H1 (cell line): ENCODE data around the gene MYCBP2. TPM values are rescaled to one million over a fixed set of nuclear protein-coding genes. Genes with fewer than 3 reads are reported as not detected.

Experiments used
- CTCF ChIA-PET: fragments of 300-600 bp; sonication (Branson Sonifier 250); formaldehyde crosslinking; loops from one replicate; lab custom pipeline; 2021; ENCODE audit not compliant: partially characterized antibody; lab: Charles Lee
- POLR2A ChIA-PET: fragments of 300-600 bp; sonication (Branson Sonifier 250); formaldehyde crosslinking; loops from one replicate; lab custom pipeline; 2021; ENCODE audit warnings: inconsistent platforms; ENCODE audit not compliant: partially characterized antibody; lab: Charles Lee
- DNase-seq, 2 experiments: peaks; one replicate each; pipeline versions ENCODE4 v3.0.0 to v3.0.0-alpha.2; 2010 to 2022; ENCODE audit warnings: low spot score in 2 of 2, low read depth in 1 of 2, mixed read lengths in 1 of 2
- FAIRE-seq: peaks from 2 replicates; lab custom pipeline; 2011; peaks lifted over from hg19 to GRCh38; lab: Jason Lieb, UNC
- H2AFZ ChIP-seq: 2 replicates; pipeline ENCODE4 v1.8.1; 2012; ENCODE audit warnings: low read length, inconsistent platforms
- H2AK5ac ChIP-seq: 2 replicates; pipeline ENCODE4 v1.6.1; 2013; ENCODE audit warnings: low read depth, low read length
- H2BK120ac ChIP-seq: replicated peaks from 2 replicates; pipeline ENCODE3; 2013; ENCODE audit warnings: low read depth, low read length, inconsistent platforms
- H2BK12ac ChIP-seq: 2 replicates; pipeline ENCODE4 v1.6.1; 2013; ENCODE audit warnings: low read depth, low read length
- H2BK15ac ChIP-seq: 2 replicates; pipeline ENCODE4 v1.6.1; 2013; ENCODE audit warnings: low read length
- H2BK20ac ChIP-seq: 2 replicates; pipeline ENCODE4 v1.6.1; 2013; ENCODE audit warnings: low read length
- H2BK5ac ChIP-seq: 2 replicates; pipeline ENCODE4 v1.6.1; 2013; ENCODE audit warnings: low read depth, low read length
- H3K14ac ChIP-seq: 2 replicates; pipeline ENCODE4 v1.6.1; 2013; ENCODE audit warnings: inconsistent platforms; ENCODE audit not compliant: insufficient read length
- H3K18ac ChIP-seq: 2 replicates; pipeline ENCODE4 v1.6.1; 2013; ENCODE audit warnings: low read length; ENCODE audit errors: extremely low read depth
- H3K23ac ChIP-seq: 2 replicates; pipeline ENCODE4 v1.6.1; 2013; ENCODE audit warnings: inconsistent platforms; ENCODE audit not compliant: insufficient read length
- H3K23me2 ChIP-seq: 2 replicates; pipeline ENCODE4 v1.6.1; 2013; ENCODE audit warnings: low read depth, low read length
- H3K27ac ChIP-seq: 2 replicates; pipeline ENCODE4 v1.6.1; 2011; ENCODE audit warnings: low read depth, low read length, inconsistent platforms
- H3K27me3 ChIP-seq, 4 experiments: replicated peaks in 1 of 4; 1 replicate in 1 of 4; 2 replicates in 3 of 4; pipeline versions ENCODE4 v1.6.1 to v1.8.1; 2011 to 2013; ENCODE audit warnings: low read length in 3 of 4, mild to moderate bottlenecking in 3 of 4, inconsistent platforms in 2 of 4, mixed read lengths in 2 of 4, moderate library complexity in 1 of 4; ENCODE audit not compliant: control insufficient read depth in 3 of 4, insufficient read depth in 3 of 4; ENCODE audit errors: extremely low read depth in 1 of 4
- H3K36me3 ChIP-seq, 4 experiments: 2 replicates each; pipeline versions ENCODE4 v1.6.1 to v1.8.1; 2011 to 2013; ENCODE audit warnings: mild to moderate bottlenecking in 4 of 4, low read length in 3 of 4, moderate library complexity in 2 of 4, control low read depth in 1 of 4, inconsistent platforms in 1 of 4; ENCODE audit not compliant: insufficient read depth in 4 of 4, control insufficient read depth in 2 of 4
- H3K4ac ChIP-seq: replicated peaks from 2 replicates; pipeline ENCODE3; 2013; ENCODE audit warnings: low read length, low read depth, mixed read lengths, inconsistent platforms; ENCODE audit not compliant: insufficient read length
- H3K4me1 ChIP-seq, 4 experiments: replicated peaks in 1 of 4; 1 replicate in 1 of 4; 2 replicates in 3 of 4; pipeline versions ENCODE4 v1.6.1 to v1.8.1; 2011 to 2013; ENCODE audit warnings: low read length in 3 of 4, inconsistent platforms in 2 of 4, mixed read lengths in 1 of 4; ENCODE audit not compliant: insufficient read depth in 4 of 4, control insufficient read depth in 3 of 4
- H3K4me2 ChIP-seq, 2 experiments: 2 replicates each; pipeline versions ENCODE4 v1.6.1 to v1.8.1; 2011 to 2013; ENCODE audit warnings: low read depth in 2 of 2, low read length in 2 of 2, control low read depth in 1 of 2, inconsistent platforms in 1 of 2, mild to moderate bottlenecking in 1 of 2; ENCODE audit not compliant: insufficient read depth in 1 of 2
- H3K4me3 ChIP-seq, 4 experiments: fragments of 200-600, 300-600 bp in 1 of 4; sonication (generic), shearing (Covaris generic), sonication (Bioruptor Twin) in 1 of 4; 2 replicates each; pipeline versions ENCODE4 v1.5.1 to v1.8.1; 2011 to 2016; ENCODE audit warnings: low read length in 4 of 4, low read depth in 3 of 4, control low read depth in 2 of 4, inconsistent platforms in 2 of 4, mild to moderate bottlenecking in 2 of 4, mixed read lengths in 1 of 4, moderate library complexity in 1 of 4; ENCODE audit not compliant: insufficient read depth in 2 of 4; ENCODE audit errors: extremely low read depth in 1 of 4
- H3K56ac ChIP-seq: replicated peaks from 2 replicates; pipeline ENCODE3; 2013; ENCODE audit warnings: low read depth, mild to moderate bottlenecking, mixed read lengths, low read length, inconsistent platforms; ENCODE audit not compliant: insufficient read length
- H3K79me1 ChIP-seq: 2 replicates; pipeline ENCODE4 v1.6.1; 2013; ENCODE audit warnings: low read depth, low read length, control low read depth
- H3K79me2 ChIP-seq, 2 experiments: 2 replicates each; pipeline versions ENCODE4 v1.6.1 to v1.8.1; 2012 to 2013; ENCODE audit warnings: low read length in 2 of 2, mild to moderate bottlenecking in 2 of 2, inconsistent platforms in 1 of 2; ENCODE audit not compliant: insufficient read depth in 2 of 2, control insufficient read depth in 1 of 2
- H3K9ac ChIP-seq, 4 experiments: replicated peaks in 1 of 4; 1 replicate in 1 of 4; 2 replicates in 3 of 4; pipeline versions ENCODE4 v1.6.1 to v1.8.1; 2011 to 2013; ENCODE audit warnings: low read depth in 3 of 4, low read length in 3 of 4, control low read depth in 2 of 4, mild to moderate bottlenecking in 2 of 4, moderate library complexity in 2 of 4, inconsistent platforms in 1 of 4; ENCODE audit errors: extremely low read depth in 1 of 4
- H3K9me3 ChIP-seq, 2 experiments: 2 replicates each; pipeline versions ENCODE4 v1.6.1 to v1.8.1; 2012 to 2013; ENCODE audit warnings: mild to moderate bottlenecking in 2 of 2, moderate library complexity in 2 of 2, control low read depth in 1 of 2, inconsistent platforms in 1 of 2, low read depth in 1 of 2, low read length in 1 of 2, mixed read lengths in 1 of 2; ENCODE audit not compliant: insufficient read depth in 2 of 2
- H4K20me1 ChIP-seq, 2 experiments: replicated peaks in 1 of 2; 2 replicates each; pipeline versions ENCODE3 to v1.8.1; 2011 to 2013; ENCODE audit warnings: inconsistent platforms in 2 of 2, low read length in 2 of 2, mild to moderate bottlenecking in 1 of 2; ENCODE audit not compliant: insufficient read depth in 2 of 2, control insufficient read depth in 1 of 2
- H4K5ac ChIP-seq: 2 replicates; pipeline ENCODE4 v1.6.1; 2013; ENCODE audit warnings: low read length, low read depth, mixed read lengths, inconsistent platforms; ENCODE audit not compliant: insufficient read length
- H4K8ac ChIP-seq: 2 replicates; pipeline ENCODE4 v1.8.0; 2013; ENCODE audit warnings: mild to moderate bottlenecking, moderate library complexity, low read length, inconsistent platforms; ENCODE audit not compliant: insufficient read depth; ENCODE audit errors: extremely low read depth
- H4K91ac ChIP-seq: replicated peaks from 2 replicates; pipeline ENCODE3; 2013; ENCODE audit warnings: low read length, mixed read lengths, inconsistent platforms; ENCODE audit not compliant: insufficient read length
- HDAC2 ChIP-seq, 2 experiments: fragments of 300-600 bp in 1 of 2; sonication (generic) in 1 of 2; IDR thresholded peaks; 2 replicates each; pipeline ENCODE4 v1.6.1; 2011 to 2012; ENCODE audit warnings: low read depth in 2 of 2, low read length in 2 of 2, mild to moderate bottlenecking in 2 of 2, moderate library complexity in 2 of 2, borderline replicate concordance in 1 of 2, inconsistent platforms in 1 of 2
- NANOG ChIP-seq: IDR thresholded peaks from 2 replicates; pipeline ENCODE4 v1.6.1; 2011; ENCODE audit warnings: low read length, low read depth, mild to moderate bottlenecking, inconsistent platforms; ENCODE audit not compliant: insufficient read depth, poor library complexity, severe bottlenecking
- PHF8 ChIP-seq: fragments of 200-600 bp; sonication (generic); conservative IDR thresholded peaks from 2 replicates; pipeline ENCODE4 v1.7.1; 2012; ENCODE audit warnings: low read depth, mild to moderate bottlenecking, inconsistent platforms, low read length, moderate library complexity
- POLR2AphosphoS5 ChIP-seq: IDR thresholded peaks from 2 replicates; pipeline ENCODE4 v1.6.1; 2011; ENCODE audit warnings: low read depth, low read length
- RNF2 ChIP-seq: fragments of 200-900, 300-1000 bp; sonication (generic); IDR thresholded peaks from 2 replicates; pipeline ENCODE4 v1.7.1; 2016; ENCODE audit warnings: borderline replicate concordance, low read depth, mild to moderate bottlenecking, antibody characterized with exemption, low read length; ENCODE audit not compliant: poor library complexity, severe bottlenecking; ENCODE audit errors: missing control alignments
- SP1 ChIP-seq: IDR thresholded peaks from 2 replicates; pipeline ENCODE4 v1.6.1; 2011; ENCODE audit warnings: low read depth, low read length
- WGBS, 2 experiments: shearing (Covaris generic) in 1 of 2; methylation state at CpG; one replicate each; pipeline versions ENCODE4 v1.1.6 to v1.1.7; 2013 to 2015; ENCODE audit warnings: low lambda C conversion rate in 2 of 2, mixed read lengths in 2 of 2, inconsistent platforms in 1 of 2, low coverage in 1 of 2, missing lambda C conversion rate in 1 of 2; ENCODE audit not compliant: insufficient replicate concordance in 2 of 2, insufficient coverage in 1 of 2, insufficient read length in 1 of 2; ENCODE audit errors: extremely low coverage in 1 of 2, missing lambda C conversion rate in 1 of 2; 5-methylcytosine and 5-hydroxymethylcytosine counted together
- polyA plus RNA-seq, 7 experiments: library from polyadenylated mRNA; depleted of rRNA in 3 of 7; stranded (reverse) in 5 of 7; unstranded in 2 of 7; fragments of >200 nt in 5 of 7; fragments of 200-250 nt in 2 of 7; gene quantifications; 1 replicate in 5 of 7; 2 replicates in 1 of 7; 4 replicates in 1 of 7; pipeline versions ENCODE4 v1.2.1 to v1.2.3, GENCODE V29; 2011 to 2013; ENCODE audit warnings: missing spikeins in 2 of 7, mixed read lengths in 2 of 7
- total RNA-seq: library from RNA; stranded (reverse); fragmentation: NEBNext Ultra II Directional; extraction: Animal tissue kit (Norgen Biotek cat#: 25700); gene quantifications from 2 replicates; pipeline ENCODE4 v1.2.1, GENCODE V29; 2021

MYCBP2 gene
- total and polyA plus RNA-seq, 2 of the 8 experiments (the other 6 are each of a cell fraction or from before 2014, with no cell fraction given): 19.0 to 52.1 TPM

DNA sequence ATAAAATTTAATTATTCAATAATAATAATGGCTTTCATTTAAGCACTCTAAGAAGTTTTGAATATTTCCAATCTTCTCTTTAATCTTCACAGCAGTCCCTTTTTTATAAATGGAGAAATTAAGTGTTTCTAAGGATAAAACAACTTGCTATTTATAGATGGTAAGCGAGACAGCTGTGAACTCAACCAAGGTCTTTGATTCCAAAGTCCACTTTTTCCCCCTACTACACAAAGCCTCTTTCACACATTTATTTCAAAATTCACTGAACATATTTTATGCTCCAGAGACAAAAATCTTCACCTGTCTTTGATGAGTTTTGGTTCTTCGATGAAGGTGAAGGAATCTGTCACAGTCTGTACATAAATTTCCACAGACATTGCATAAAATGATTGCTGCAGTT lies 265.5 kb downstream of the MYCBP2 start:
- POLR2A ChIA-PET: no interaction called here

More for the DNA sequence above, 265.5 kb downstream of the MYCBP2 start:
- Histone ChIP-seq H3K4me2 (no peak overlapping the region), H3K18ac (no peak overlapping the region), H2BK12ac (no peak overlapping the region), H3K79me1 (no peaks in the 10 kb centered on the region), H3K36me3 (peaks cover 0 to 32% (median 9%) of the 10 kb centered on the region in 4 experiments; a peak in 3 of 8 replicates), H4K5ac (no peak overlapping the region), H2BK120ac (no peak overlapping the region), H3K4me1 (no peaks in the 10 kb centered on the region), H3K4ac (no peak overlapping the region), H3K14ac (no peak overlapping the region), H3K9ac (no peak overlapping the region), H3K79me2 (no peaks in the 10 kb centered on the region), H2BK15ac (no peak overlapping the region), H3K9me3 (no peaks in the 10 kb centered on the region), H3K23me2 (no peaks in the 10 kb centered on the region), H2BK20ac (no peak overlapping the region), H2BK5ac (no peak overlapping the region), H4K20me1 (peaks cover 0 to 1% of the 10 kb centered on the region in 2 experiments), H3K56ac (no peak overlapping the region), H3K27me3 (no peaks in the 10 kb centered on the region), H3K4me3 (no peak overlapping the region), H2AK5ac (no peak overlapping the region), H4K91ac (no peak overlapping the region), H3K27ac (no peak overlapping the region), H3K23ac (no peak overlapping the region), H2AFZ (no peak overlapping the region), H4K8ac (no peak overlapping the region)
- DNase-seq (no peak), FAIRE-seq (no peak)
- TF ChIP-seq HDAC2 (IDR thresholded peaks at IDR 0.05; ENCODE audit: borderline replicate concordance in 1 of 2, low read depth in 2 of 2, low read length in 2 of 2): no peak
- TF ChIP-seq RNF2: no peak
- TF ChIP-seq NANOG: no peak
- no peak for TF ChIP-seq SP1
- TF ChIP-seq PHF8: no peak
- TF ChIP-seq POLR2AphosphoS5: no peak
- 86% methylated on average over 2 of the region's 2 CpGs; no CpG with 5 or more reads in 1 of the 2 experiments for WGBS, 2 experiments
- CTCF ChIA-PET: no interaction called here
